ENCODE measurements around the gene PTPRE.

Gene PTPRE

GRCh38 chr10:127979045-127979444, 72.1 kb downstream of the PTPRE start:
- DNase-seq (ENCODE audit: low read depth in 2 of 2), result no peak

- DNase-seq (ENCODE audit: low read depth in 2 of 2), result no peak
These were observed 72.7 kb downstream of the PTPRE start for GRCh38 chr10:127979566-127979965.

GRCh38 chr10:127980898-127981297, 74.0 kb downstream of the PTPRE start:
- DNase-seq (ENCODE audit: low read depth in 2 of 2), result no peak

GRCh38 chr10:127982601-127983000, 75.7 kb downstream of the PTPRE start:
- no peak for DNase-seq (ENCODE audit: low read depth in 2 of 2)

GRCh38 chr10:127983344-127984100, 76.6 kb downstream of the PTPRE start:
- DNase-seq (ENCODE audit: low read depth in 2 of 2), result no peak

- no peak for DNase-seq (ENCODE audit: low read depth in 2 of 2)
These were observed 78.0 kb downstream of the PTPRE start for GRCh38 chr10:127984945-127985344.

GRCh38 chr10:127986531-127987466, 79.9 kb downstream of the PTPRE start:
- DNase-seq (ENCODE audit: low read depth in 2 of 2), result no peak

- no peak for DNase-seq (ENCODE audit: low read depth in 2 of 2)
These were observed 80.8 kb downstream of the PTPRE start for GRCh38 chr10:127987467-127988380.

GRCh38 chr10:127989481-127990012, 82.6 kb downstream of the PTPRE start:
- DNase-seq (ENCODE audit: low read depth in 2 of 2), result no peak

- DNase-seq (ENCODE audit: low read depth in 2 of 2), result peak in 1 of 2 donors; percentile 12
These were observed 83.4 kb downstream of the PTPRE start for GRCh38 chr10:127990132-127990788.

GRCh38 chr10:127990846-127991542, 84.1 kb downstream of the PTPRE start:
- peak; percentile 37 to 47 for DNase-seq (ENCODE audit: low read depth in 2 of 2)

- DNase-seq (ENCODE audit: low read depth in 2 of 2), result peak in 1 of 2 donors; percentile 6
These were observed 84.8 kb downstream of the PTPRE start for GRCh38 chr10:127991543-127992255.

- no peak for DNase-seq (ENCODE audit: low read depth in 2 of 2)
These were observed 85.5 kb downstream of the PTPRE start for GRCh38 chr10:127992376-127992775.

GRCh38 chr10:127993056-127993690, 86.3 kb downstream of the PTPRE start:
- DNase-seq (ENCODE audit: low read depth in 2 of 2), result no peak

GRCh38 chr10:127995939-127996338, 89.0 kb downstream of the PTPRE start:
- DNase-seq (ENCODE audit: low read depth in 2 of 2), result no peak

- DNase-seq (ENCODE audit: low read depth in 2 of 2), result no peak
These were observed 89.7 kb downstream of the PTPRE start for GRCh38 chr10:127996586-127996985.

GRCh38 chr10:127997271-127997670, 90.4 kb downstream of the PTPRE start:
- no peak for DNase-seq (ENCODE audit: low read depth in 2 of 2)

- DNase-seq (ENCODE audit: low read depth in 2 of 2), result no peak
These were observed 91.0 kb downstream of the PTPRE start for GRCh38 chr10:127997937-127998336.

GRCh38 chr10:127998501-127999144, 91.7 kb downstream of the PTPRE start:
- DNase-seq (ENCODE audit: low read depth in 2 of 2), result no peak

Measured in stimulated activated CD4-positive, alpha-beta T cell treated with anti-CD3 and anti-CD28 coated beads, Interleukin-1b, Interleukin-23, amount 100 ng/mL, for 4 hours (primary cell).